NCI-H1436 (cell line): ENCODE data around the gene ABI3BP.

Source experiments
- DNase-seq: peaks from one replicate; lab custom pipeline; 2025; lab: John Stamatoyannopoulos, UW

ABI3BP gene

GRCh38 chr3:100769693-100770092, 223.5 kb downstream of the ABI3BP start:
- no peak for DNase-seq

- no peak for DNase-seq
Observed at GRCh38 chr3:100766069-100766468, 227.2 kb downstream of the ABI3BP start.

DNA sequence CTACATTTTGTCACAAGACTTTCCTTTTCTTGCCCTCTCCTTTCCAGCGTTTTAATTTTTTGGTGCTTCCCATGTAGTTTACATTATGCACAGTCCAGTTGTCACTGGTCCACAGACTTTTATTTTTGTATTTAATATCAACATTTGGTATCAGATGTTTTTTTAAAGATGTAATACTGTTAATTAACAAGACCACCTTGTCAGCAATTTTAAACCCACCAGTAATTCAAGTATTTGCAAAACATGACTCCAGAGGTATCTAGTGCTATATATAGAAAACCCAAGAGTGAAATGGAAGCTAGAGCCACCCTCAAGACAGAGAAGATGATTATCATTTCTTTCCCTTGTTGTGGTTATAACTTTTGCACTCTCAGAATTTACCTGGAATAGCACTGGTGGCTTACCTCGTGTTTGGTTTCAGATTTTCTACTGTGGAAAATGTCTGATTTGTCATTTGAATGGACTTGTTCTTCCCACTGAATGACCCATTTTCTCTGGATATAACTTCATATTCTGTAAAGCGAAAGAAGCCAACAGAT, 227.7 kb downstream of the ABI3BP start:
- DNase-seq, result no peak

GRCh38 chr3:100761951-100762350, 231.3 kb downstream of the ABI3BP start:
- no peak for DNase-seq

DNA sequence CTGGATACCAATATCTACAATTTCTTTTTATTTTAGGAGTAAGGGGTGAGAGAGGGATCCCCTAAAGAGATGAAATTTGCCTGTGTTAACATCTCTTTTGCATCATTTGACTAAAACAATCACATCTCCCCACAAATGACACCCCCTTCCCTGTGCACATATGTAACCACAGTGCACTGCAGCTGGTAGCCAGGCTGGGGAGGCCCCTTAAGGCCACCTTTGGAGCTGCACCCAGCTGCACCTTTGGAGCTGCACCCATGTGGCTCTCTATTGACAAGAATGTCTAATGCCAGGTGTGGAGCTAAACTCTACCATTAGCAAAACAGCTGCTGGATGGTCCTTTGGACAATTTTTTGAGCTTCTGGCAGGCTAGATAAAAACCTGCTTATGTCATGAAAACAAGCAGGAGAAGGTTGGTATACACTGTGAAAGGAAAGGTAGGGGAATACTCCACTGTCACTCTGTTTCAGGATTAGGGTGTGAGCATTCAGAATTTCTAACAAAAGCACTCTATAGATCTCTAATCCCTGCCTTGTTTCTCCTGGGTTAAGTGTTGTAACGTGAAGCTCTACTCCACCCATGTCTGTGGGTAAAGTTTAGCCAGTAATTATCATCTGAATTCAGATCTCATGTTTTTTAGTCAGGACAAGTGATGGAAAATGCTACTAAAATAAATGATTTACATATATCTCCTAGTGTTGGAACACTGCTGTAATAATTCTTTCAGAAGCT, 231.8 kb downstream of the ABI3BP start:
- DNase-seq, result peak; percentile 4

GRCh38 chr3:100760377-100760776, 232.8 kb downstream of the ABI3BP start:
- DNase-seq, result no peak

- no peak for DNase-seq
Observed at GRCh38 chr3:100759950-100760349, 233.3 kb downstream of the ABI3BP start.

GRCh38 chr3:100759159-100759558, 234.1 kb downstream of the ABI3BP start:
- DNase-seq, result no peak

DNA sequence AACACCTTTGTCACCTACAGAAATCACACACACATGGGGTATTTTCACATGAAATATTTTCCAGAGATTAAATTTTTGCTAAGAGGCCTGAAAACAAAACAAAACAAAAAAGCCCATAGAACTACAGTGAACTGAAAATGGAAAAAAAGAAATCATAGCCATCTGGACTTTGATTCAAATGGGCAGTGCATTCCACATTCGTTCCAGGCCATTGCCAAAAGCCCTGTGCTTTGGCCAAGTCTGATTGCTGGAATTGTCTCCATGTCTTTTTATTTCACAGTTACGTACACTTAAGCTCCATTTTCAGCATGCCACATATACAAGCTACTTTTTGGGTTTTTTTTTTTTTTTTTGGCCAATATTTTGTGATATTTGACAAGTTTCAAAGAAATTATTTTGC, 236.8 kb downstream of the ABI3BP start:
- no peak for DNase-seq

DNA sequence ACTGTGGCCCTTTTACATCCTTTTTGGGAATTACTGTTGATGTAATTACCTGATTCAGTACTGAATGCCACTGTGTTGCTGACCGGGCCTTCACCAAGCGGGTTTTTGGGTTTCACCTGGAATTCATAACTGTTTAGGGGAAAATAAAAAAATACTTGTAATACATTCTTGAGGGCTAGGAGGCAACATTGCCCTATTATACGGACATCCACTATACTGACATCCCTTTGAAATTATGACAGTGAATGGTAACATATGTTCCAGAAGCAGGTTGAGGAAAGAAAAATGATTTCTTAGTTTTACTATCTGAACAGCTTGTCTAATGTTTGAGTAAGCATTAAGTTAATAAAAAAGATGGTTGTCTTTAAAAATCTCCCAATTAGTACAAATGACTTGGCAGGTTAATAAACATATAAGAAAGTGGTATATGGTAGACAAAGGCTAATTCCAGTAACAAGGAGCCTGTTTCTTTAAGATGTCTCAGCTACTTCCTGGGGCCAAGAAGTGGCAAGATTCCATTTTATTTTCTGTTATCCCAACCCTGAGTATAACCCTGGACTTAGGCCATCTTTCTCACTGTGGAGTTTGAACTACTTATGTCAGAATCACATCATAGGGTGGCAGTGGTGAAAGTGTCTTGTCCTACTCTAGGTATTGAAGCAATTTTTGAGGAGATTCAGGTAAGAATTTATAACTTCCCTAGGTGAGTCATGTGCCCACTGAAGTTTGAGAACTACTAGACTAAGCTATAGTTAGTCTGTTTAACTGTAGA, 238.5 kb downstream of the ABI3BP start:
- DNase-seq, result no peak

GRCh38 chr3:100753846-100754245, 239.4 kb downstream of the ABI3BP start:
- no peak for DNase-seq

GRCh38 chr3:100748967-100749366, 244.3 kb downstream of the ABI3BP start:
- no peak for DNase-seq

DNA sequence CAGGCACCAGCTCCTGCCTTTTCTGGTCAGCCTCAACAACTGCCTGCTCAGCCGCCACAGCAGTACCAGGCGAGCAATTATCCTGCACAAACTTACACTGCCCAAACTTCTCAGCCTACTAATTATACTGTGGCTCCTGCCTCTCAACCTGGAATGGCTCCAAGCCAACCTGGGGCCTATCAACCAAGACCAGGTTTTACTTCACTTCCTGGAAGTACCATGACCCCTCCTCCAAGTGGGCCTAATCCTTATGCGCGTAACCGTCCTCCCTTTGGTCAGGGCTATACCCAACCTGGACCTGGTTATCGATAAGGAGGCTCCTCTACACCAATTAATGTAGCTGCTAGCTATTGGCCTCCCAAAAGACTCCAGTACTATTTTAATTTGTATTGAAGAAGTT, 245.0 kb downstream of the ABI3BP start:
- no peak for DNase-seq

GRCh38 chr3:100746092-100746491, 247.1 kb downstream of the ABI3BP start:
- no peak for DNase-seq

- DNase-seq, result no peak
Observed at GRCh38 chr3:100745617-100746016, 247.6 kb downstream of the ABI3BP start.

GRCh38 chr3:100744671-100745070, 248.6 kb downstream of the ABI3BP start:
- DNase-seq, result no peak

DNA sequence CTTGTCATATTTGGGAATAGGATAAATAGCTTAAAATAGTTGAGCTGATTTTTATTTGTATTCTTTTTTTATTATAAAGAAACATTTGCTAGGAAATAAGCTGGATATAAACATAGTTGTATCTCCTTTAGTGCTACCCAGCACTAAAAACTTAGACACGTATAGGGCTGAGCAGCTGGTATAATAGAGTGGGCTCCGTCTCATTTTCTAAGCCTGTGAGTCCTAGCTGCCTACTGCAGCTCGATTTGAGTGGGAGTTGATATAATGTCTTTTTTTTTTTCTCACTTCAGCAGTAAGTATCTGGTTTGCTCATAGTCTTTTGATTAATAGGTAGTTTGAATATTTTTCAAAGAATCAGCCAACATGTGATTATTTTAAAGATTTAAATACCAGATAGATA, 249.7 kb downstream of the ABI3BP start:
- no peak for DNase-seq

DNA sequence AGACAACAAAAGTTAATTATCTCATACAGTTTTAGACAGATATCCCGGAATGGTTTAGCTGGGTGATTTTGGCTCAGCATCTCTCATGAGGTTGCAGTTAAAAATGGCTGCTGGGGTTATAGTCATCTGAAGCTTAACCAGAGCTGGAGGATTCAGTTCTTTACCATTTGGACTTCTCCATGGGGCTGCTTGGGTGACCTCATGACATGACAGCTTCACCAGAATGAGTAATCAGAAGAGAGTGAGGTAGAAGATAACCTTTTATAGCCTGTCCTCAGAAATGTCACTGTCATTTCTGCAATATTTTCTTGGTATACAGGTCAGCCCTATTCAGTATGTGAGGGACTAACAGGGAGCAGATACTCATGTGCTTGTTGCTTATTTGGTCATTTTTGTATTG, 253.0 kb downstream of the ABI3BP start:
- no peak for DNase-seq

DNA sequence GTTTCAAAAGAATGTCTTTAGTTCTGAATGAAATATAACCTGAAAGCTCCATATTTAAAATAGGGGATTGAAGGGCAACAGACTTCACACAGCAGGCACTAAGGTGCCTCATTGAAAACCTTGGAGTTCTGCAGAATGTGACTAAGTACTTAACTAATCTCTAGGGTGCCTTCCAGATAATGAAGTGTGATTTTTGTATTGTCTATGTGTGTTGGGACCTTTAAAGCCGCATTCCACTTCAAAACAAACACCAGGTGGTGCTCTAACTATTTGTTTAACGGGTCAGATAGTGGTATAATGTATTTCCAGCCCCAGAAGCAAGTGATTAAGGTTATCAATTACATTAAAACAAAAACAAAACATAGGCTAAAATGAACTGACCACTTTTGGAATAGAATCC, 255.9 kb downstream of the ABI3BP start:
- DNase-seq, result peak; percentile 20

DNA sequence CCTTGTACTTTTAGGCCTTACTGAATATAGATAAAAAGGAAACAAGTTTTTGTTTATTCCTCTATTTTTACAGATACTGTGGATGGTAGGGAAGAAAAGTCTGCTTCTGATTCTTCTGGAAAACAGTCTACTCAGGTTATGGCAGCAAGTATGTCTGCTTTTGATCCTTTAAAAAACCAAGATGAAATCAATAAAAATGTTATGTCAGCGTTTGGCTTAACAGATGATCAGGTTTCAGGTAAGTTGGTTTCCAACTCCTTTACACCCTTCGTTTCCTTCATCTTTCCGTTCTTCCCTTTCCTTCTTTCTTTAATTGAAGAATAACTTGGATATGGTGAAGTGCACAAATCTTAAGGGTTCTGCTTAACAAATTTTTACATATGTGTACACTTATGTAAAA, 260.8 kb downstream of the ABI3BP start:
- DNase-seq, result no peak

DNA sequence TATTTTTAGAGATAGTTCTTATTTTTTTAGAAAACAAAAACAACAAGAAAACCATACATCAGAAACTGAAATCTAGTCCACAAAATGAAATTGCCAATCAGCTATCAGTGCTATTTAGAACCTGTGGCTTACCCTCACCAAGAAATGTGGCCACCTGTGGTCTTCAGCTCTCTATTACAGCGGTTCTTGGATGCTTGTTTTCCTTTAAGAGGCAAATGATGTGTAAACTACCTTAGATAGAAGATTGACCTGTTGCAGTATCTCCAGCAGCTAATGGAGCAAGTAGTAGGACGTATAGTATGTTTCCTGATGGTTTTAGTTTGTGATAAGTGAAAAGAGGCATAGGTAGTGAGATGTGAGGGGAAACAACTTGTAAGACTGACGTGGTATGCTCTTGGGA, 262.7 kb downstream of the ABI3BP start:
- no peak for DNase-seq

DNA sequence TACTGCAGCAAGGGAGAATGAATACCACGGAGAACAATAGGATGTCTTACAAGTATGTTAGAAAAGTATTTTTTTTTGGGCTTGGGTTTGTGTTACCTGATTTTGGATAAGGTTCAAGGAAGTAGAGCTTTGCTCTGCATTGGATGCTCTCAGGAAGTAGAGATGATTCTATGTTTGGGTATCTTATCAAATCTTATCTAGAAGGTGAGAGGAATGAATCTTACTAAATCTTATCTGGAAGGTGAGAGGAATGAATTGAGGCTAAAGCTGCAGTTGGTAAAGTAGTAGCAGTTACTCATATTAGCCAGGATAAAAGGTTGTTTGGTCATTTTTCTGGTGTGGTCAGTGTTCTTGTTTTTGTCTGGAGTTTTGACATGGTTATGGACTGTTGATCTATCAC, 266.5 kb downstream of the ABI3BP start:
- DNase-seq, result no peak

DNA sequence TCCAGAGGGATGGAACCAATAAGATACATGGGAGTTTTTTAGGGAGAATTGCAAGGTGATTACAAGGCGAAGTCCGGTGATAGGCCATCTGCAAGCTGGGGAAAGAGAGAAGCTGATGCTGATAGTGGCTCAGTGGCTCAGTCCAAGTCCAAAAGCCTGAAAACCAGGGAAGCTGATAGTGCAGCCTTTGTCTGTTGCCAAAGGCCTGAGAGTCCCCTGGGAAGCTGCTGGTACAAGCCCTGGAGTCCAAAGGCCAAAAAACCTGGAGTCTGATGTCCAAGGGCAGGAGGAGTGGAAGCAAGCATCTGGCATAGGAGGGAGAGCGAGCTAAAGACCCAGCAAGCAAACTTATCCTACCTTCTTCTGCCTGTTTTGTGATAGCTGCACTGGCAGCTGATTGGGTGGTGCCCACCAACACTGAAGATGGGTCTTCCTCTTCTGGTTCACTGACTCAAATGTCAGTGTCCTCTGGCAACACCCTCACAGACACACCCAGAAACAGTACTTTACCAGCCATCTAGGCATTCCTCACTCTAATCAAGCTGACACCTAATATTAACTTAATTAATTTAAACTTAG, 267.2 kb downstream of the ABI3BP start:
- no peak for DNase-seq
